GM23338 (cell line): ENCODE data around the gene TFDP1. TPM values are rescaled to one million over a fixed set of nuclear protein-coding genes. Genes with fewer than 3 reads are reported as not detected.

Experiments
- ATAC-seq: fragments of 200-7000 bp; cut with Tn5 transposase; 3 replicates; pipeline ENCODE4 v1.9.1; 2020
- DNase-seq: peaks from one replicate; pipeline ENCODE4 v3.0.0-alpha.2; 2015; ENCODE audit warnings: low spot score
- H2AFZ ChIP-seq: fragments of 200-600 bp; sonication (generic); 2 replicates; pipeline ENCODE4 v1.8.0; 2016; ENCODE audit warnings: antibody characterized with exemption, mild to moderate bottlenecking, moderate library complexity
- H3F3A ChIP-seq: fragments of 200-600 bp; sonication (generic); replicated peaks from 2 replicates; pipeline ENCODE4 v1.8.0; 2017; ENCODE audit warnings: antibody characterized with exemption, mixed run types, low read depth
- H3K27ac ChIP-seq: fragments of 200-600 bp; sonication (generic); 2 replicates; pipeline ENCODE4 v1.6.1; 2016; ENCODE audit warnings: low read depth
- H3K27me3 ChIP-seq: fragments of 200-600 bp; sonication (generic); 2 replicates; pipeline ENCODE4 v1.8.0; 2016; ENCODE audit warnings: mild to moderate bottlenecking, mixed run types, moderate library complexity; ENCODE audit not compliant: insufficient read depth
- H3K36me3 ChIP-seq: fragments of 200-600 bp; sonication (generic); 2 replicates; pipeline ENCODE4 v1.8.0; 2016; ENCODE audit warnings: mild to moderate bottlenecking; ENCODE audit not compliant: insufficient read depth
- H3K4me1 ChIP-seq: fragments of 200-600 bp; sonication (generic); 2 replicates; pipeline ENCODE4 v1.8.0; 2016; ENCODE audit warnings: mild to moderate bottlenecking, moderate library complexity; ENCODE audit not compliant: insufficient read depth
- H3K4me2 ChIP-seq: fragments of 200-600 bp; sonication (generic); 2 replicates; pipeline ENCODE4 v1.7.1; 2017; ENCODE audit warnings: mixed run types
- H3K4me3 ChIP-seq: fragments of 200-600 bp; sonication (generic); 2 replicates; pipeline ENCODE4 v1.6.1; 2016; ENCODE audit warnings: mixed run types
- H3K79me2 ChIP-seq: fragments of 200-600 bp; sonication (generic); replicated peaks from 2 replicates; pipeline ENCODE4 v1.8.0; 2017; ENCODE audit warnings: mild to moderate bottlenecking; ENCODE audit not compliant: insufficient read depth
- H3K9me2 ChIP-seq: fragments of 200-600 bp; sonication (generic); 2 replicates; pipeline ENCODE4 v1.8.0; 2017; ENCODE audit not compliant: insufficient read depth
- H4K20me1 ChIP-seq: fragments of 200-600 bp; sonication (generic); replicated peaks from 2 replicates; pipeline ENCODE4 v1.8.0; 2017; ENCODE audit warnings: mild to moderate bottlenecking; ENCODE audit not compliant: insufficient read depth
- H3K27ac Mint-ChIP-seq: 2 replicates; pipeline ENCODE4 v1.8.0; 2020; ENCODE audit warnings: inconsistent platforms, mild to moderate bottlenecking, moderate library complexity, mixed read lengths
- H3K27me3 Mint-ChIP-seq: 3 replicates; pipeline ENCODE4 v1.8.0; 2022; ENCODE audit warnings: low read depth, mild to moderate bottlenecking, moderate library complexity, mixed read lengths, inconsistent platforms; ENCODE audit not compliant: insufficient read depth, poor library complexity
- H3K36me3 Mint-ChIP-seq: 3 replicates; pipeline ENCODE4 v1.8.0; 2021; ENCODE audit warnings: low read depth, mild to moderate bottlenecking, inconsistent platforms, moderate library complexity, mixed read lengths
- H3K4me1 Mint-ChIP-seq: 3 replicates; pipeline ENCODE4 v1.8.0; 2020; ENCODE audit warnings: mild to moderate bottlenecking, inconsistent platforms, mixed read lengths
- H3K4me3 Mint-ChIP-seq: 3 replicates; pipeline ENCODE4 v1.8.0; 2021; ENCODE audit warnings: moderate library complexity, mild to moderate bottlenecking, inconsistent platforms, mixed read lengths
- H3K9me3 Mint-ChIP-seq: 3 replicates; pipeline ENCODE4 v1.8.0; 2020; ENCODE audit warnings: moderate library complexity, mild to moderate bottlenecking, inconsistent platforms, mixed read lengths
- EZH2 ChIP-seq: fragments of 200-600 bp; sonication (generic); IDR thresholded peaks from one replicate; pipeline ENCODE4 v1.8.0; 2017; ENCODE audit warnings: antibody characterized with exemption, mild to moderate bottlenecking, low read depth; ENCODE audit not compliant: unreplicated experiment
- EZH2phosphoT487 ChIP-seq: fragments of 200-600 bp; sonication (generic); IDR thresholded peaks from one replicate; pipeline ENCODE4 v1.8.1; 2018; ENCODE audit warnings: antibody characterized with exemption; ENCODE audit not compliant: unreplicated experiment
- JUNB ChIP-seq: IDR thresholded peaks from one replicate; pipeline ENCODE4 v1.6.1; 2016; ENCODE audit warnings: antibody characterized with exemption; ENCODE audit not compliant: unreplicated experiment
- POLR2AphosphoS5 ChIP-seq: IDR thresholded peaks from 2 replicates; pipeline ENCODE4 v1.6.1; 2016; ENCODE audit warnings: antibody characterized with exemption, low read depth
- ZNF114 ChIP-seq: fragments of 250-450 bp; sonication (Bioruptor Pico); IDR thresholded peaks from 2 replicates; pipeline ENCODE4 v1.5.0; 2020; ENCODE audit warnings: mild to moderate bottlenecking, moderate library complexity
- polyA plus RNA-seq: library from polyadenylated mRNA; unstranded; fragments of >200 nt; fragmentation: Nextera tagmentation; extraction: Ambion mirVana; gene quantifications from 2 replicates; pipeline ENCODE4 v1.2.1, GENCODE V29; 2016
- total RNA-seq: library from RNA; depleted of rRNA; stranded (reverse); fragments of >200 nt; shearing (Covaris generic); gene quantifications from 2 replicates; pipeline ENCODE4 v1.2.3, GENCODE V29; 2014
- TF ChIP-seq, protein P1 (sequence below): IDR thresholded peaks from 2 replicates; pipeline ENCODE4 v1.6.1; 2016; ENCODE audit warnings: antibody characterized with exemption
- TF ChIP-seq, protein P2 (sequence below): fragments of 250-450 bp; sonication (Bioruptor Pico); IDR thresholded peaks from 2 replicates; pipeline ENCODE4 v1.5.0; 2020; ENCODE audit warnings: mild to moderate bottlenecking, moderate library complexity
- TF ChIP-seq, protein P3 (sequence below), 2 experiments: fragments of 200-600 bp in 1 of 2; sonication (generic) in 1 of 2; conservative IDR thresholded peaks; 2 replicates each; pipeline versions ENCODE4 v1.5.1 to v1.6.1; 2016 to 2017; ENCODE audit warnings: antibody characterized with exemption in 2 of 2, low read depth in 2 of 2, mild to moderate bottlenecking in 2 of 2, moderate library complexity in 1 of 2

The TFDP1 gene
- total and polyA plus RNA-seq, 2 experiments from 2014 or later: 42.9 to 80.0 TPM

DNA sequence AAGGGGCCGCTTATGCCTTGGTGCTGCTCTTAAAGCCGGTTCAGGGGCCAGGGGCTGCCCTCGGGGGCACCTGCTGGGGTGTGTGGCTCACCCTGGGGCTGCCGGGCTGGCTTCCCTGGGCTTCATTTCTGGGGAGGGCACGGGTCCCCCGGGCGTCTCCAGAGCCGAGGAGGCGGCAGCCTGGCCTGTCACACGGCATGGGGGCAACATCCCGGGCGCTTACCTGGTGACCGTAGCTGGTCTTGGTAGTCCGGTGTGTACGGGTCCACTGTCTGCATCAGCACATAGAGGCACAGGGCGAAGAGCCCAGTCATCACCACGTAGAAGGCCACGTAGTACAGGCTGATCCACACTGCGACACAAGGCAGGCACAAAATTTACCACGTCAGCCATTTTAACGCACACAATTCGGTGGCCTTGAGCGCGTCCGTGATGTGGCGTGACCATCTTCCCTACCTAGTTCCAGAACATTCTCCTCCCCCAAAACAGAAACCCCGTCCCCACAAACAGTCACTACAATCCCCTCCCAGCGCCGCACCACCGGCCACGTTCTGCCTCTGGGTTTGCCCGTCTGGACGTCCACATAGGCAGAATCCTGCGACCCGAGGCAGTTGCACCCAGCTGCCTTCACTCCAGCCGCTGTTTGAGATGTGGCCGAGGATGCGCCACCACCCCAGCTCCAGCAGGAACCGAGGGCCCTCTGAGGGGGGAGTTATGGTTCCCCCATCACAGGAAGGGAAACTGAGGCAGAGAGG, 70.2 kb downstream of the TFDP1 start (continued):
- TF ChIP-seq, protein P1, sequence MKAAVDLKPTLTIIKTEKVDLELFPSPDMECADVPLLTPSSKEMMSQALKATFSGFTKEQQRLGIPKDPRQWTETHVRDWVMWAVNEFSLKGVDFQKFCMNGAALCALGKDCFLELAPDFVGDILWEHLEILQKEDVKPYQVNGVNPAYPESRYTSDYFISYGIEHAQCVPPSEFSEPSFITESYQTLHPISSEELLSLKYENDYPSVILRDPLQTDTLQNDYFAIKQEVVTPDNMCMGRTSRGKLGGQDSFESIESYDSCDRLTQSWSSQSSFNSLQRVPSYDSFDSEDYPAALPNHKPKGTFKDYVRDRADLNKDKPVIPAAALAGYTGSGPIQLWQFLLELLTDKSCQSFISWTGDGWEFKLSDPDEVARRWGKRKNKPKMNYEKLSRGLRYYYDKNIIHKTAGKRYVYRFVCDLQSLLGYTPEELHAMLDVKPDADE: no peak
- TF ChIP-seq, protein P2, sequence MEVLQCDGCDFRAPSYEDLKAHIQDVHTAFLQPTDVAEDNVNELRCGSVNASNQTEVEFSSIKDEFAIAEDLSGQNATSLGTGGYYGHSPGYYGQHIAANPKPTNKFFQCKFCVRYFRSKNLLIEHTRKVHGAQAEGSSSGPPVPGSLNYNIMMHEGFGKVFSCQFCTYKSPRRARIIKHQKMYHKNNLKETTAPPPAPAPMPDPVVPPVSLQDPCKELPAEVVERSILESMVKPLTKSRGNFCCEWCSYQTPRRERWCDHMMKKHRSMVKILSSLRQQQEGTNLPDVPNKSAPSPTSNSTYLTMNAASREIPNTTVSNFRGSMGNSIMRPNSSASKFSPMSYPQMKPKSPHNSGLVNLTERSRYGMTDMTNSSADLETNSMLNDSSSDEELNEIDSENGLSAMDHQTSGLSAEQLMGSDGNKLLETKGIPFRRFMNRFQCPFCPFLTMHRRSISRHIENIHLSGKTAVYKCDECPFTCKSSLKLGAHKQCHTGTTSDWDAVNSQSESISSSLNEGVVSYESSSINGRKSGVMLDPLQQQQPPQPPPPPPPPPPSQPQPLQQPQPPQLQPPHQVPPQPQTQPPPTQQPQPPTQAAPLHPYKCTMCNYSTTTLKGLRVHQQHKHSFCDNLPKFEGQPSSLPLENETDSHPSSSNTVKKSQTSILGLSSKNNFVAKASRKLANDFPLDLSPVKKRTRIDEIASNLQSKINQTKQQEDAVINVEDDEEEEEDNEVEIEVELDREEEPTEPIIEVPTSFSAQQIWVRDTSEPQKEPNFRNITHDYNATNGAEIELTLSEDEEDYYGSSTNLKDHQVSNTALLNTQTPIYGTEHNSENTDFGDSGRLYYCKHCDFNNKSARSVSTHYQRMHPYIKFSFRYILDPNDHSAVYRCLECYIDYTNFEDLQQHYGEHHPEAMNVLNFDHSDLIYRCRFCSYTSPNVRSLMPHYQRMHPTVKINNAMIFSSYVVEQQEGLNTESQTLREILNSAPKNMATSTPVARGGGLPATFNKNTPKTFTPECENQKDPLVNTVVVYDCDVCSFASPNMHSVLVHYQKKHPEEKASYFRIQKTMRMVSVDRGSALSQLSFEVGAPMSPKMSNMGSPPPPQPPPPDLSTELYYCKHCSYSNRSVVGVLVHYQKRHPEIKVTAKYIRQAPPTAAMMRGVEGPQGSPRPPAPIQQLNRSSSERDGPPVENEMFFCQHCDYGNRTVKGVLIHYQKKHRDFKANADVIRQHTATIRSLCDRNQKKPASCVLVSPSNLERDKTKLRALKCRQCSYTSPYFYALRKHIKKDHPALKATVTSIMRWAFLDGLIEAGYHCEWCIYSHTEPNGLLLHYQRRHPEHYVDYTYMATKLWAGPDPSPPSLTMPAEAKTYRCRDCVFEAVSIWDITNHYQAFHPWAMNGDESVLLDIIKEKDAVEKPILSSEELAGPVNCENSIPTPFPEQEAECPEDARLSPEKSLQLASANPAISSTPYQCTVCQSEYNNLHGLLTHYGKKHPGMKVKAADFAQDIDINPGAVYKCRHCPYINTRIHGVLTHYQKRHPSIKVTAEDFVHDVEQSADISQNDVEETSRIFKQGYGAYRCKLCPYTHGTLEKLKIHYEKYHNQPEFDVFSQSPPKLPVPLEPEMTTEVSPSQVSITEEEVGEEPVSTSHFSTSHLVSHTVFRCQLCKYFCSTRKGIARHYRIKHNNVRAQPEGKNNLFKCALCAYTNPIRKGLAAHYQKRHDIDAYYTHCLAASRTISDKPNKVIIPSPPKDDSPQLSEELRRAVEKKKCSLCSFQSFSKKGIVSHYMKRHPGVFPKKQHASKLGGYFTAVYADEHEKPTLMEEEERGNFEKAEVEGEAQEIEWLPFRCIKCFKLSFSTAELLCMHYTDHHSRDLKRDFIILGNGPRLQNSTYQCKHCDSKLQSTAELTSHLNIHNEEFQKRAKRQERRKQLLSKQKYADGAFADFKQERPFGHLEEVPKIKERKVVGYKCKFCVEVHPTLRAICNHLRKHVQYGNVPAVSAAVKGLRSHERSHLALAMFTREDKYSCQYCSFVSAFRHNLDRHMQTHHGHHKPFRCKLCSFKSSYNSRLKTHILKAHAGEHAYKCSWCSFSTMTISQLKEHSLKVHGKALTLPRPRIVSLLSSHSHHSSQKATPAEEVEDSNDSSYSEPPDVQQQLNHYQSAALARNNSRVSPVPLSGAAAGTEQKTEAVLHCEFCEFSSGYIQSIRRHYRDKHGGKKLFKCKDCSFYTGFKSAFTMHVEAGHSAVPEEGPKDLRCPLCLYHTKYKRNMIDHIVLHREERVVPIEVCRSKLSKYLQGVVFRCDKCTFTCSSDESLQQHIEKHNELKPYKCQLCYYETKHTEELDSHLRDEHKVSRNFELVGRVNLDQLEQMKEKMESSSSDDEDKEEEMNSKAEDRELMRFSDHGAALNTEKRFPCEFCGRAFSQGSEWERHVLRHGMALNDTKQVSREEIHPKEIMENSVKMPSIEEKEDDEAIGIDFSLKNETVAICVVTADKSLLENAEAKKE (CRISPR knock-in tag): no peak
- TF ChIP-seq EZH2phosphoT487 (no peak), JUNB (no peak), POLR2AphosphoS5 (no peak), EZH2 (no peak)

GRCh38 chr13:113655346-113656002, 70.9 kb downstream of the TFDP1 start:
- Histone ChIP-seq H3K27me3 (no peaks in the 10 kb centered on the region), H3K9me2 (no peaks in the 10 kb centered on the region), H2AFZ (no peak overlapping the region), H3K27ac (no peak overlapping the region), H4K20me1 (no peaks in the 10 kb centered on the region), H3K4me2 (no peak overlapping the region), H3K79me2 (no peaks in the 10 kb centered on the region), H3F3A (no peaks in the 10 kb centered on the region), H3K36me3 (no peaks in the 10 kb centered on the region), H3K4me1 (no peaks in the 10 kb centered on the region), H3K4me3 (no peak overlapping the region)
- Mint-ChIP-seq H3K27ac (no peak overlapping the region), H3K36me3 (no peaks in the 10 kb centered on the region), H3K4me3 (no peak overlapping the region), H3K9me3 (no peaks in the 10 kb centered on the region), H3K27me3 (no peaks in the 10 kb centered on the region), H3K4me1 (peaks cover 9% of the 10 kb centered on the region)
- DNase-seq: no peak
- ATAC-seq: no peak
- no peak for TF ChIP-seq ZNF114
- TF ChIP-seq, protein P3, sequence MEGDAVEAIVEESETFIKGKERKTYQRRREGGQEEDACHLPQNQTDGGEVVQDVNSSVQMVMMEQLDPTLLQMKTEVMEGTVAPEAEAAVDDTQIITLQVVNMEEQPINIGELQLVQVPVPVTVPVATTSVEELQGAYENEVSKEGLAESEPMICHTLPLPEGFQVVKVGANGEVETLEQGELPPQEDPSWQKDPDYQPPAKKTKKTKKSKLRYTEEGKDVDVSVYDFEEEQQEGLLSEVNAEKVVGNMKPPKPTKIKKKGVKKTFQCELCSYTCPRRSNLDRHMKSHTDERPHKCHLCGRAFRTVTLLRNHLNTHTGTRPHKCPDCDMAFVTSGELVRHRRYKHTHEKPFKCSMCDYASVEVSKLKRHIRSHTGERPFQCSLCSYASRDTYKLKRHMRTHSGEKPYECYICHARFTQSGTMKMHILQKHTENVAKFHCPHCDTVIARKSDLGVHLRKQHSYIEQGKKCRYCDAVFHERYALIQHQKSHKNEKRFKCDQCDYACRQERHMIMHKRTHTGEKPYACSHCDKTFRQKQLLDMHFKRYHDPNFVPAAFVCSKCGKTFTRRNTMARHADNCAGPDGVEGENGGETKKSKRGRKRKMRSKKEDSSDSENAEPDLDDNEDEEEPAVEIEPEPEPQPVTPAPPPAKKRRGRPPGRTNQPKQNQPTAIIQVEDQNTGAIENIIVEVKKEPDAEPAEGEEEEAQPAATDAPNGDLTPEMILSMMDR (conservative IDR thresholded peaks at IDR 0.05; ENCODE audit: low read depth in 2 of 2): no peak
- TF ChIP-seq EZH2: no peak
